HG03520 (cell line): ENCODE data around the gene OR7G3.

Experiments used
- ATAC-seq: cut with Tn5 transposase; IDR thresholded peaks from one replicate; pipeline ENCODE4 v1.9.1; 2021; ENCODE audit warnings: mild to moderate bottlenecking, moderate library complexity; ENCODE audit not compliant: unreplicated experiment

The OR7G3 gene

GRCh38 chr19:9109959-9110358 lies 16.8 kb downstream of the OR7G3 start:
- no peak for ATAC-seq

GRCh38 chr19:9107375-9107774 lies 19.4 kb downstream of the OR7G3 start, which contains the start of gene OR7G2:
TSS of gene OR7G2 (minus strand) at chr19:9107475. CDS start at chr19:9103243, 4,232 bp downstream.
- no peak for ATAC-seq

GRCh38 chr19:9086761-9087160 lies 40.0 kb downstream of the OR7G3 start, which contains the start of gene OR1M1:
TSS of gene OR1M1 (plus strand) at chr19:9087061. CDS start at chr19:9093245, 6,184 bp downstream.
- ATAC-seq = no peak

- no peak for ATAC-seq
These were observed 48.1 kb downstream of the OR7G3 start for GRCh38 chr19:9078651-9079050.

GRCh38 chr19:9076901-9077300 lies 49.8 kb downstream of the OR7G3 start:
- ATAC-seq = no peak
